ENCODE data around the gene ATG4C.
A peak's percentile ranks its signal among the peaks of the same experiment; 100 is the strongest.
"Not testable (repeated sequence)": the region's sequence is repeated elsewhere in the genome, so short reads cannot be mapped to it uniquely, and the experiment has no call there.

ATG4C gene

GRCh38 chr1:62810420-62811274 lies 26.7 kb downstream of the ATG4C start:
- Histone ChIP-seq H3K27me3 (ENCODE audit: insufficient read depth, low read depth) (no peaks in the 10 kb centered on the region), H2AFZ (ENCODE audit: low read depth) (no peak overlapping the region), H4K20me1 (ENCODE audit: insufficient read depth) (no peaks in the 10 kb centered on the region), H3K4me3 (IDR thresholded peaks at IDR 0.05; ENCODE audit: insufficient read depth, low read depth, low read length) (peak overlapping the region; percentile 30), H3K4me1 (ENCODE audit: low read depth, poor library complexity, severe bottlenecking) (peaks cover 43% of the 10 kb centered on the region), H3K79me2 (ENCODE audit: insufficient read depth, low read depth) (no peaks in the 10 kb centered on the region), H3K9ac (no peak overlapping the region), H3K27ac (peak overlapping the region; percentile 34; the same call in 1 of the 2 replicates), H3K36me3 (ENCODE audit: insufficient read depth) (no peaks in the 10 kb centered on the region), H3K4me2 (peak overlapping the region; percentile 79)
- no peak for TF ChIP-seq CTCF (conservative IDR thresholded peaks at IDR 0.05; ENCODE audit: low read depth, low read length)

- Histone ChIP-seq H2AFZ (ENCODE audit: low read depth) (no peak overlapping the region), H3K36me3 (ENCODE audit: insufficient read depth) (no peaks in the 10 kb centered on the region), H3K27ac (no peak overlapping the region), H3K4me3 (IDR thresholded peaks at IDR 0.05; ENCODE audit: insufficient read depth, low read depth, low read length) (no peak overlapping the region), H3K9ac (no peak overlapping the region), H4K20me1 (ENCODE audit: insufficient read depth) (no peaks in the 10 kb centered on the region), H3K4me1 (ENCODE audit: low read depth, poor library complexity, severe bottlenecking) (no peaks in the 10 kb centered on the region), H3K79me2 (ENCODE audit: insufficient read depth, low read depth) (no peaks in the 10 kb centered on the region), H3K4me2 (no peak overlapping the region), H3K27me3 (ENCODE audit: insufficient read depth, low read depth) (no peaks in the 10 kb centered on the region)
- TF ChIP-seq CTCF (conservative IDR thresholded peaks at IDR 0.05; ENCODE audit: low read depth, low read length) = no peak
Observed at GRCh38 chr1:62823556-62823955, 39.6 kb downstream of the ATG4C start.

- H3K27me3 ChIP-seq (ENCODE audit: insufficient read depth, low read depth) = no peaks in the 10 kb centered on the region
- no peak overlapping the region for H3K27ac ChIP-seq
- no peaks in the 10 kb centered on the region for H4K20me1 ChIP-seq (ENCODE audit: insufficient read depth)
- no peak overlapping the region for H3K4me3 ChIP-seq (IDR thresholded peaks at IDR 0.05; ENCODE audit: insufficient read depth, low read depth, low read length)
- H2AFZ ChIP-seq (ENCODE audit: low read depth) = no peak overlapping the region
- H3K4me1 ChIP-seq (ENCODE audit: low read depth, poor library complexity, severe bottlenecking) = no peaks in the 10 kb centered on the region
- no peaks in the 10 kb centered on the region for H3K36me3 ChIP-seq (ENCODE audit: insufficient read depth)
- no peaks in the 10 kb centered on the region for H3K79me2 ChIP-seq (ENCODE audit: insufficient read depth, low read depth)
- H3K9ac ChIP-seq = no peak overlapping the region
- TF ChIP-seq CTCF (conservative IDR thresholded peaks at IDR 0.05; ENCODE audit: low read depth, low read length) = no peak
- H3K4me2 ChIP-seq = no peak overlapping the region
Observed at GRCh38 chr1:62826901-62827300, 43.0 kb downstream of the ATG4C start.

GRCh38 chr1:62827786-62828185 lies 43.9 kb downstream of the ATG4C start:
- H3K79me2 ChIP-seq (ENCODE audit: insufficient read depth, low read depth); H2AFZ ChIP-seq (ENCODE audit: low read depth); H3K9ac ChIP-seq; H3K4me1 ChIP-seq (ENCODE audit: low read depth, poor library complexity, severe bottlenecking); H3K27ac ChIP-seq; H3K4me2 ChIP-seq; H3K27me3 ChIP-seq (ENCODE audit: insufficient read depth, low read depth); H3K4me3 ChIP-seq (IDR thresholded peaks at IDR 0.05; ENCODE audit: insufficient read depth, low read depth, low read length); H3K36me3 ChIP-seq (ENCODE audit: insufficient read depth); H4K20me1 ChIP-seq (ENCODE audit: insufficient read depth): not testable (repeated sequence)

GRCh38 chr1:62832276-62832675 lies 48.3 kb downstream of the ATG4C start:
- Histone ChIP-seq H3K4me1 (ENCODE audit: low read depth, poor library complexity, severe bottlenecking) (peaks cover 15% of the 10 kb centered on the region), H4K20me1 (ENCODE audit: insufficient read depth) (no peaks in the 10 kb centered on the region), H3K36me3 (ENCODE audit: insufficient read depth) (no peaks in the 10 kb centered on the region), H3K27ac (no peak overlapping the region), H3K4me2 (no peak overlapping the region), H3K4me3 (IDR thresholded peaks at IDR 0.05; ENCODE audit: insufficient read depth, low read depth, low read length) (no peak overlapping the region), H2AFZ (ENCODE audit: low read depth) (no peak overlapping the region), H3K27me3 (ENCODE audit: insufficient read depth, low read depth) (no peaks in the 10 kb centered on the region), H3K79me2 (ENCODE audit: insufficient read depth, low read depth) (no peaks in the 10 kb centered on the region), H3K9ac (no peak overlapping the region)
- no peak for TF ChIP-seq CTCF (conservative IDR thresholded peaks at IDR 0.05; ENCODE audit: low read depth, low read length)

Measured in KMS-11 (cell line).